Tibial nerve (tissue), 4 donors: ENCODE measurements around the gene MTHFD1L.
"Not testable (repeated sequence)": the region's sequence is repeated elsewhere in the genome, so short reads cannot be mapped to it uniquely, and the experiment has no call there.

Experiments used
- CTCF ChIP-seq, 5 experiments: fragments of 200-600 bp in 3 of 5; fragments of 450-650 bp in 2 of 5; sonication (generic) in 3 of 5; IDR thresholded peaks; one replicate each; pipeline ENCODE4 v1.5.1; 2016 to 2019; ENCODE audit warnings: antibody characterized with exemption in 5 of 5, mild to moderate bottlenecking in 3 of 5, moderate library complexity in 2 of 5
- EP300 ChIP-seq, 2 donors: sonication (generic); formaldehyde crosslinking; IDR thresholded peaks; one replicate each; pipeline ENCODE4 v1.6.1; 2017; ENCODE audit warnings: antibody characterized with exemption in 2 of 2, mild to moderate bottlenecking in 1 of 2
- POLR2A ChIP-seq, 2 donors: fragments of 450-650 bp; IDR thresholded peaks; one replicate each; pipeline ENCODE4 v1.6.1; 2017; ENCODE audit warnings: antibody characterized with exemption in 2 of 2, mild to moderate bottlenecking in 2 of 2, moderate library complexity in 2 of 2

- TF ChIP-seq EP300, CTCF, POLR2A (IDR thresholded peaks at IDR 0.05): not testable (repeated sequence)
Measured at GRCh38 chr6:150861448-150862168, 3.9 kb upstream of the MTHFD1L start.
